Body of pancreas (tissue), 4 donors: ENCODE results near the gene TOP2B.

ENCODE experiments used
- CTCF ChIP-seq, 7 experiments: fragments of 450-650 bp in 4 of 7; fragments of 200-600 bp in 3 of 7; sonication (generic) in 3 of 7; IDR thresholded peaks; one replicate each; pipeline ENCODE4 v1.5.1; 2016 to 2019; ENCODE audit warnings: antibody characterized with exemption in 7 of 7
- POLR2A ChIP-seq, 3 donors: fragments of 450-650 bp; IDR thresholded peaks; one replicate each; pipeline ENCODE4 v1.6.1; 2016; ENCODE audit warnings: antibody characterized with exemption in 3 of 3, mild to moderate bottlenecking in 2 of 3

GRCh38 chr3:25674670-25675069 lies 10.0 kb upstream of the TOP2B start:
- TF ChIP-seq CTCF (IDR thresholded peaks at IDR 0.05) = no peak
- no peak for TF ChIP-seq POLR2A (IDR thresholded peaks at IDR 0.05)
